ENCODE results near the gene PTPRN2.

DNA sequence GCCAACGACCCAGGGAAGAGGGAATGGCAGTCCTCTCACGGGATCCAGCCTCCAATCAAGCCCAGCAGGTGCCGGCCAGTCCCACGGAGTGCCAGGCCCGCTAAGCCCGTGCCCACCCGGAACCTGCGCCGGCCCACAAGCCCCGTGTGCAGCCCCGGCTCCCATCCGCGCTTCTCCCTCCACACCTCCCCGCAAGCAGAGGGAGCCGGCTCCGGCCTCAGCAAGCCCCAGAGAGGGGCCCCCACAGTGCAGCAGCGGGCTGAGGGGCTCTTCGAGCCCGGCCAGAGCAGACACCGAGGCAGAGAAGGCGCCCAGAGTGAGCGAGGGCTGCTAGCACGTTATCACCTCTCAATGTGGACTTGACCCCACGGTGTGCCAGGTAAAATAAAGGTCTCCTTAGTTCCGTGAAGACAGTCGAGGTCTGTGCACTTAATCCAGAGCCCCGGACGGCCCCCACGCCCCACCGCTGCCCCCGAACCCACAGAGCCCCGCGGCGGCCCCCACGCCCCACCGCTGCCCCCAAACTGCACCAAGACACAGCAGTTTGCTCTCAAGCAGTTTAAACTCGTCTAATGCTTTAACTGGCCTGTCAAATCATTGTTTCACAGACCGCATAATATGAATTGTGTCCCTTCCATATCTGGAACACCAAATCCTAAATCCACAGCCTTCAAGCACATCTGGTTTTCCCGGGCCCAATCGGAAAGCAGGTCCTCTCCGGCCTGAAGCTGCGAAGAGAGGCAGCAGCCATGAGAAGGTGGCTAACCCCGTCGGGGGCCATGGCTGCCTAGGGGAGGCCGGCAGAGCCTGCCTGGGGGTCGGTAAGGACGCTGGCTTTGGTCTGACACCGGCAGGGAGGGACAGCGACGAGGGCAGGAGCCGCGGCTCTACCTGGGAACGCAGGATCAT is 307.8 kb downstream of the PTPRN2 start:
- TF ChIP-seq, protein P1, sequence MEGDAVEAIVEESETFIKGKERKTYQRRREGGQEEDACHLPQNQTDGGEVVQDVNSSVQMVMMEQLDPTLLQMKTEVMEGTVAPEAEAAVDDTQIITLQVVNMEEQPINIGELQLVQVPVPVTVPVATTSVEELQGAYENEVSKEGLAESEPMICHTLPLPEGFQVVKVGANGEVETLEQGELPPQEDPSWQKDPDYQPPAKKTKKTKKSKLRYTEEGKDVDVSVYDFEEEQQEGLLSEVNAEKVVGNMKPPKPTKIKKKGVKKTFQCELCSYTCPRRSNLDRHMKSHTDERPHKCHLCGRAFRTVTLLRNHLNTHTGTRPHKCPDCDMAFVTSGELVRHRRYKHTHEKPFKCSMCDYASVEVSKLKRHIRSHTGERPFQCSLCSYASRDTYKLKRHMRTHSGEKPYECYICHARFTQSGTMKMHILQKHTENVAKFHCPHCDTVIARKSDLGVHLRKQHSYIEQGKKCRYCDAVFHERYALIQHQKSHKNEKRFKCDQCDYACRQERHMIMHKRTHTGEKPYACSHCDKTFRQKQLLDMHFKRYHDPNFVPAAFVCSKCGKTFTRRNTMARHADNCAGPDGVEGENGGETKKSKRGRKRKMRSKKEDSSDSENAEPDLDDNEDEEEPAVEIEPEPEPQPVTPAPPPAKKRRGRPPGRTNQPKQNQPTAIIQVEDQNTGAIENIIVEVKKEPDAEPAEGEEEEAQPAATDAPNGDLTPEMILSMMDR (conservative IDR thresholded peaks at IDR 0.05; ENCODE audit: low read depth, low read length), result no peak
- TF ChIP-seq EZH2 (IDR thresholded peaks at IDR 0.05; ENCODE audit: borderline replicate concordance, low read depth, low read length, poor library complexity, severe bottlenecking), result no peak

Measured in A673 (cell line).